Osteoblast (primary cell): ENCODE measurements around the gene CRAT. TPM values are rescaled to one million over a fixed set of nuclear protein-coding genes. Genes with fewer than 3 reads are reported as not detected.
A peak's percentile ranks its signal among the peaks of the same experiment; 100 is the strongest.

ENCODE experiments used
- DNase-seq: peaks from one replicate; pipeline ENCODE4 v3.0.0; 2011; ENCODE audit warnings: low spot score, mixed read lengths; ENCODE audit not compliant: insufficient read length; ENCODE audit errors: missing footprints
- H2AFZ ChIP-seq: 2 replicates; pipeline ENCODE4 v1.6.0; 2011; ENCODE audit warnings: mild to moderate bottlenecking, low read length
- H3K27ac ChIP-seq: 2 replicates; pipeline ENCODE4 v1.5.1; 2011; ENCODE audit warnings: mild to moderate bottlenecking, low read depth, low read length, moderate library complexity
- H3K27me3 ChIP-seq: 2 replicates; pipeline ENCODE4 v1.6.0; 2012; ENCODE audit warnings: mild to moderate bottlenecking, control low read depth, inconsistent platforms, low read length, moderate library complexity; ENCODE audit not compliant: insufficient read depth
- H3K36me3 ChIP-seq: 2 replicates; pipeline ENCODE4 v1.5.1; 2011; ENCODE audit warnings: mild to moderate bottlenecking, low read length, control low read depth, moderate library complexity; ENCODE audit not compliant: insufficient read depth
- H3K4me1 ChIP-seq: 2 replicates; pipeline ENCODE4 v1.5.1; 2011; ENCODE audit warnings: mild to moderate bottlenecking, low read length, control low read depth, moderate library complexity; ENCODE audit not compliant: insufficient read depth
- H3K4me2 ChIP-seq: 2 replicates; pipeline ENCODE4 v1.6.0; 2011; ENCODE audit warnings: mild to moderate bottlenecking, low read length; ENCODE audit not compliant: insufficient read depth
- H3K4me3 ChIP-seq: fragments of 200-600 bp; sonication (generic); 3 replicates; pipeline ENCODE4 v1.5.1; 2012; ENCODE audit warnings: mild to moderate bottlenecking, low read length, inconsistent platforms; ENCODE audit not compliant: insufficient read depth
- H3K79me2 ChIP-seq: 2 replicates; pipeline ENCODE4 v1.6.0; 2012; ENCODE audit warnings: mild to moderate bottlenecking, low read length, control low read depth, inconsistent platforms; ENCODE audit not compliant: insufficient read depth
- H3K9me3 ChIP-seq: 2 replicates; pipeline ENCODE4 v1.5.1; 2011; ENCODE audit warnings: low read depth, low read length, control low read depth
- H4K20me1 ChIP-seq: 2 replicates; pipeline ENCODE4 v1.6.0; 2012; ENCODE audit warnings: mild to moderate bottlenecking, low read length, control low read depth; ENCODE audit not compliant: insufficient read depth
- CTCF ChIP-seq: IDR thresholded peaks from 2 replicates; pipeline ENCODE4 v1.5.1; 2011; ENCODE audit warnings: mild to moderate bottlenecking, low read depth, low read length, moderate library complexity; ENCODE audit errors: extremely low read depth
- total RNA-seq: library from RNA; depleted of rRNA; stranded (reverse); fragments of >200 nt; gene quantifications from 2 replicates; pipeline ENCODE4 v1.2.3, GENCODE V29; 2012

CRAT gene
- total RNA-seq, 1 donor, result 79.6 TPM

GRCh38 chr9:129111528-129112151 is 1.0 kb upstream of the CRAT start:
- Histone ChIP-seq H3K4me1 (peaks cover 14% of the 10 kb centered on the region), H3K27ac (peak overlapping the region; percentile 92), H3K9me3 (no peaks in the 10 kb centered on the region), H3K79me2 (peaks cover 58% of the 10 kb centered on the region), H3K27me3 (no peaks in the 10 kb centered on the region), H3K4me2 (peak overlapping the region; percentile 100), H3K36me3 (peaks cover 11% of the 10 kb centered on the region), H3K4me3 (peak overlapping the region; percentile 86), H4K20me1 (peaks cover 14% of the 10 kb centered on the region), H2AFZ (peak overlapping the region; percentile 88)
- no peak for TF ChIP-seq CTCF
- DNase-seq, result peak; percentile 91

GRCh38 chr9:129109952-129110739 is 447 bp downstream of the CRAT start:
- Histone ChIP-seq H3K27me3 (no peaks in the 10 kb centered on the region), H3K4me1 (peaks cover 14% of the 10 kb centered on the region), H3K27ac (peak overlapping the region; percentile 69), H3K4me2 (peak overlapping the region; percentile 97), H3K36me3 (peaks cover 11% of the 10 kb centered on the region), H3K9me3 (no peaks in the 10 kb centered on the region), H3K4me3 (peak overlapping the region; percentile 86), H4K20me1 (peaks cover 14% of the 10 kb centered on the region), H2AFZ (peak overlapping the region; percentile 88), H3K79me2 (peaks cover 50% of the 10 kb centered on the region)
- peak; percentile 95 for DNase-seq
- no peak for TF ChIP-seq CTCF

GRCh38 chr9:129109537-129109903 is 1.1 kb downstream of the CRAT start:
- no peak overlapping the region for H2AFZ ChIP-seq

More at GRCh38 chr9:129109537-129109903, 1.1 kb downstream of the CRAT start:
- peak; percentile 94 for DNase-seq
- H4K20me1 ChIP-seq, result peaks cover 14% of the 10 kb centered on the region
- no peak for TF ChIP-seq CTCF
- no peaks in the 10 kb centered on the region for H3K27me3 ChIP-seq
- H3K27ac ChIP-seq, result peak overlapping the region; percentile 13
- H3K36me3 ChIP-seq, result peaks cover 11% of the 10 kb centered on the region
- H3K79me2 ChIP-seq, result peaks cover 44% of the 10 kb centered on the region
- H3K4me1 ChIP-seq, result peaks cover 14% of the 10 kb centered on the region
- peak overlapping the region; percentile 86 for H3K4me3 ChIP-seq
- no peaks in the 10 kb centered on the region for H3K9me3 ChIP-seq
- peak overlapping the region; percentile 97 for H3K4me2 ChIP-seq
